ENCODE data around the gene CYFIP1.
A peak's percentile ranks its signal among the peaks of the same experiment; 100 is the strongest.

CYFIP1 gene

DNA sequence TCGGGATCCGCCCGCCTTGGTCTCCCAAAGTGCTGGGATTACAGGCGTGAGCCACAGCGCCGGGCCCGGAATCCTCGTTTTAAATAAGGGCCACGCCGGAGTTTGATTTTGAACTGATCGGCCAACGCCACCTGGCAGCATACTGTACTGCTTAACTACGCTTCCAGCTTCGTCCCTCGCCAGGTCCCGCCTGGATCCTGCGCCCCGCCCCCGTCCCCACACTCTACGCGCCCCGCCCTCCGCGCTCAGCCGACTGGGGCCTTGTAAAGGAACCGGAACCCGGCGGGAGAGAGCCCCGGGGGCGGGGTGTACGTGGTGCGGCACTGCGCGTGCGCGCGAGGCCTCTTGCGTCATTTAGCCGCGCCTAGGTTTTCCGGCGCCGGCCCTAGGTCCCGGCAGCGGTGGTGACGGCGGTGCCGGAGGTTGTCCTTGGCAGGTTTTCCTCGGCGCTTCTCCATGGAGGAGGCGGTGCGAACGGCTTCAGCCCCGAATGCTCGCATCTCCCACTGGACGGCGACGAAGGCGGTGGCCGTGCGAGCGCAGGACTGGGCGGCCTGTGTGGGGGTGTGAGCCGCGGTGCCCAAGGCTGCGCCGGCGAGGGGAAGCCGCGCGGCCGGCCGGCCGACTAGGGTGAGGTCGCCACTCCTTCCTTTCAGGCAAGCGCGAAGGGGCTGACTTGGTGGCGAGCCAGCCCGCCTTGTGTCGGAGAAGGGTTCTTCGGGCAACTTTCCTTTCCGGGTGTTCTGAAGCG lies 141.7 kb downstream of the CYFIP1 start, which contains the start of gene NIPA2:
Gene NIPA2 (plus strand): TSS at position 375 of the 751 bp plus-strand sequence. CDS start 13,066 bp downstream, outside the sequence.
- H3K27me3 ChIP-seq (ENCODE audit: insufficient read depth, poor library complexity, severe bottlenecking): no peaks in the 10 kb centered on the region
- DNase-seq (ENCODE audit: low read depth in 1 of 2, low spot score in 1 of 2): peak; percentile 91 to 96
- H3K27ac ChIP-seq (replicated peaks): peak within 1 kb of the TSS; percentile 75
- H3K4me3 ChIP-seq (replicated peaks; ENCODE audit: insufficient read depth, low read length): peak within 1 kb of the TSS; percentile 95
- no peak; the same call in 1 of the 2 replicates for TF ChIP-seq GABPA (IDR thresholded peaks at IDR 0.05; ENCODE audit: low read depth)
- TF ChIP-seq SPI1 (IDR thresholded peaks at IDR 0.05; ENCODE audit: borderline replicate concordance, low read depth): no peak
- no peak for TF ChIP-seq CTCF (IDR thresholded peaks at IDR 0.05; ENCODE audit: insufficient read depth, low read length)
- peak; percentile 76 for TF ChIP-seq POLR2AphosphoS5 (IDR thresholded peaks at IDR 0.05; ENCODE audit: low read depth)
- TF ChIP-seq, protein P1, sequence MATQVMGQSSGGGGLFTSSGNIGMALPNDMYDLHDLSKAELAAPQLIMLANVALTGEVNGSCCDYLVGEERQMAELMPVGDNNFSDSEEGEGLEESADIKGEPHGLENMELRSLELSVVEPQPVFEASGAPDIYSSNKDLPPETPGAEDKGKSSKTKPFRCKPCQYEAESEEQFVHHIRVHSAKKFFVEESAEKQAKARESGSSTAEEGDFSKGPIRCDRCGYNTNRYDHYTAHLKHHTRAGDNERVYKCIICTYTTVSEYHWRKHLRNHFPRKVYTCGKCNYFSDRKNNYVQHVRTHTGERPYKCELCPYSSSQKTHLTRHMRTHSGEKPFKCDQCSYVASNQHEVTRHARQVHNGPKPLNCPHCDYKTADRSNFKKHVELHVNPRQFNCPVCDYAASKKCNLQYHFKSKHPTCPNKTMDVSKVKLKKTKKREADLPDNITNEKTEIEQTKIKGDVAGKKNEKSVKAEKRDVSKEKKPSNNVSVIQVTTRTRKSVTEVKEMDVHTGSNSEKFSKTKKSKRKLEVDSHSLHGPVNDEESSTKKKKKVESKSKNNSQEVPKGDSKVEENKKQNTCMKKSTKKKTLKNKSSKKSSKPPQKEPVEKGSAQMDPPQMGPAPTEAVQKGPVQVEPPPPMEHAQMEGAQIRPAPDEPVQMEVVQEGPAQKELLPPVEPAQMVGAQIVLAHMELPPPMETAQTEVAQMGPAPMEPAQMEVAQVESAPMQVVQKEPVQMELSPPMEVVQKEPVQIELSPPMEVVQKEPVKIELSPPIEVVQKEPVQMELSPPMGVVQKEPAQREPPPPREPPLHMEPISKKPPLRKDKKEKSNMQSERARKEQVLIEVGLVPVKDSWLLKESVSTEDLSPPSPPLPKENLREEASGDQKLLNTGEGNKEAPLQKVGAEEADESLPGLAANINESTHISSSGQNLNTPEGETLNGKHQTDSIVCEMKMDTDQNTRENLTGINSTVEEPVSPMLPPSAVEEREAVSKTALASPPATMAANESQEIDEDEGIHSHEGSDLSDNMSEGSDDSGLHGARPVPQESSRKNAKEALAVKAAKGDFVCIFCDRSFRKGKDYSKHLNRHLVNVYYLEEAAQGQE (IDR thresholded peaks at IDR 0.05; ENCODE audit: insufficient replicate concordance, low read depth): peak; percentile 36

GRCh38 chr15:22831473-22831872 lies 148.7 kb downstream of the CYFIP1 start:
- no peak for DNase-seq (ENCODE audit: low read depth in 1 of 2, low spot score in 1 of 2)
- no peak for TF ChIP-seq SPI1 (IDR thresholded peaks at IDR 0.05; ENCODE audit: borderline replicate concordance, low read depth)
- no peak for TF ChIP-seq GABPA (IDR thresholded peaks at IDR 0.05; ENCODE audit: low read depth)
- no peak for TF ChIP-seq CTCF (IDR thresholded peaks at IDR 0.05; ENCODE audit: insufficient read depth, low read length)
- TF ChIP-seq POLR2AphosphoS5 (IDR thresholded peaks at IDR 0.05; ENCODE audit: low read depth): no peak
- TF ChIP-seq, protein P1 (IDR thresholded peaks at IDR 0.05; ENCODE audit: insufficient replicate concordance, low read depth): no peak
- Histone ChIP-seq H3K27ac (replicated peaks) (no peak overlapping the region), H3K27me3 (ENCODE audit: insufficient read depth, poor library complexity, severe bottlenecking) (no peaks in the 10 kb centered on the region), H3K4me3 (replicated peaks; ENCODE audit: insufficient read depth, low read length) (no peak overlapping the region)

DNA sequence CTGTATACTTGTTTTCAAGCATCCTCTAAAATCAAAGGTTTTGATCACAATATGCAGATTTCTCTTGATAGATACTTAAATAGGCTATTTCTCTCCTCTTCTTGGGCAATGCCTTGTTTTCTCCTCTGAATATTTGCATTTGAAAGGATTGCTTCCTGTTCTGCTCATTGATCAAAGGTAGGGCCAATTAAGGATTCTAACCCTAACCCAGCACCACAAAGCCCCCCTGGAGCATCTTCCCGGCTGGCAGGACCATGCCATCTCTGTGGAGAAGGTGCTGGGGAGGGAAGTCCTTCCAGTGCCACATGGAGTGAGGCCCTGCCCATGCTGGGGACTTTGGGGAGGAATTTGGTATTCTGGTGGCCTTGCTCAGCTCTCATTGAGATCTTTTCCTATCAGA lies 153.0 kb downstream of the CYFIP1 start:
- TF ChIP-seq, protein P1 (IDR thresholded peaks at IDR 0.05; ENCODE audit: insufficient replicate concordance, low read depth): no peak
- TF ChIP-seq CTCF (IDR thresholded peaks at IDR 0.05; ENCODE audit: insufficient read depth, low read length) (no peak), POLR2AphosphoS5 (IDR thresholded peaks at IDR 0.05; ENCODE audit: low read depth) (no peak), SPI1 (IDR thresholded peaks at IDR 0.05; ENCODE audit: borderline replicate concordance, low read depth) (no peak), GABPA (IDR thresholded peaks at IDR 0.05; ENCODE audit: low read depth) (no peak)
- H3K4me3 ChIP-seq (replicated peaks; ENCODE audit: insufficient read depth, low read length): no peak overlapping the region
- H3K27me3 ChIP-seq (ENCODE audit: insufficient read depth, poor library complexity, severe bottlenecking): no peaks in the 10 kb centered on the region
- H3K27ac ChIP-seq (replicated peaks): no peak overlapping the region
- DNase-seq (ENCODE audit: low read depth in 1 of 2, low spot score in 1 of 2): no peak

All from HL-60 (cell line).